Progenitor cell of endocrine pancreas (in vitro differentiated cells): ENCODE results near the gene DDX5. TPM values are rescaled to one million over a fixed set of nuclear protein-coding genes. Genes with fewer than 3 reads are reported as not detected.

ENCODE experiments used
- DNase-seq: peaks from one replicate; pipeline ENCODE4 v3.0.0; 2021; ENCODE audit warnings: low spot score; ENCODE audit not compliant: unreplicated experiment
- H3K27ac Mint-ChIP-seq: 2 replicates; pipeline ENCODE4 v1.8.0; 2021; ENCODE audit warnings: mild to moderate bottlenecking, moderate library complexity, mixed read lengths
- H3K27me3 Mint-ChIP-seq: 2 replicates; pipeline ENCODE4 v1.8.0; 2021; ENCODE audit warnings: mixed read lengths
- H3K36me3 Mint-ChIP-seq: 2 replicates; pipeline ENCODE4 v1.8.0; 2022; ENCODE audit warnings: mixed read lengths; ENCODE audit not compliant: insufficient read depth
- H3K4me1 Mint-ChIP-seq: 2 replicates; pipeline ENCODE4 v1.8.0; 2021; ENCODE audit warnings: low read depth, mixed read lengths
- H3K4me3 Mint-ChIP-seq: 2 replicates; pipeline ENCODE4 v1.8.0; 2021; ENCODE audit warnings: low read depth, mild to moderate bottlenecking, moderate library complexity, mixed read lengths
- H3K9me3 Mint-ChIP-seq: 2 replicates; pipeline ENCODE4 v1.8.0; 2021; ENCODE audit warnings: low read depth, mixed read lengths
- total RNA-seq: library from RNA; stranded (reverse); gene quantifications from 2 replicates; pipeline ENCODE4 v1.2.1, GENCODE V29; 2021
- TF ChIP-seq, protein P1 (sequence below): fragments of 200-600 bp; sonication (generic); IDR thresholded peaks from one replicate; pipeline ENCODE4 v1.5.0; 2021; ENCODE audit warnings: antibody characterized with exemption, mild to moderate bottlenecking; ENCODE audit not compliant: unreplicated experiment

Gene DDX5
- total RNA-seq, 1 donor from 2014 or later: 925 TPM

DNA sequence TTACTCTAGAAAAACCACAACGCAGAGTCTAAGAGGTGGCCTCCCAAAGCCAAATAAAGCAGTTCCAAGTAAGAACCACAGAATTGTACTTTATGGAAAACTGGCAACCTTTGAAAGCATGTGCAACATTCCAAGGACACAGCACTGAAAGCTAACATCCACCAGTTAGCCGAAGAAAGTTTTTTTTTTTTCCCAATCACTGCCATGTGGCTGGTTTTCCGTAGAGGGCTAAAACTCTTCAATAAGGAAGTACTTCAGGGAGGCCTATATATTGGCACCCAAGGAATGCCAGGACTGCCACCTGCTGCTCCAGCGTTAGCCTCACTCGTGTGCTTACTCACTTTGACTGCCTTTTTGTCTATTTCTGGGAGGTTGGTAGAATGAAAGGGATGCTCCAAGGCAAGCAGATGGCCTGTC lies 25.9 kb upstream of the DDX5 start:
- TF ChIP-seq, protein P1, sequence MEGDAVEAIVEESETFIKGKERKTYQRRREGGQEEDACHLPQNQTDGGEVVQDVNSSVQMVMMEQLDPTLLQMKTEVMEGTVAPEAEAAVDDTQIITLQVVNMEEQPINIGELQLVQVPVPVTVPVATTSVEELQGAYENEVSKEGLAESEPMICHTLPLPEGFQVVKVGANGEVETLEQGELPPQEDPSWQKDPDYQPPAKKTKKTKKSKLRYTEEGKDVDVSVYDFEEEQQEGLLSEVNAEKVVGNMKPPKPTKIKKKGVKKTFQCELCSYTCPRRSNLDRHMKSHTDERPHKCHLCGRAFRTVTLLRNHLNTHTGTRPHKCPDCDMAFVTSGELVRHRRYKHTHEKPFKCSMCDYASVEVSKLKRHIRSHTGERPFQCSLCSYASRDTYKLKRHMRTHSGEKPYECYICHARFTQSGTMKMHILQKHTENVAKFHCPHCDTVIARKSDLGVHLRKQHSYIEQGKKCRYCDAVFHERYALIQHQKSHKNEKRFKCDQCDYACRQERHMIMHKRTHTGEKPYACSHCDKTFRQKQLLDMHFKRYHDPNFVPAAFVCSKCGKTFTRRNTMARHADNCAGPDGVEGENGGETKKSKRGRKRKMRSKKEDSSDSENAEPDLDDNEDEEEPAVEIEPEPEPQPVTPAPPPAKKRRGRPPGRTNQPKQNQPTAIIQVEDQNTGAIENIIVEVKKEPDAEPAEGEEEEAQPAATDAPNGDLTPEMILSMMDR: no peak
- peaks cover 25% of the 10 kb centered on the region for H3K36me3 Mint-ChIP-seq
- H3K4me3 Mint-ChIP-seq: no peak overlapping the region
- no peak for DNase-seq
- no peak overlapping the region for H3K27ac Mint-ChIP-seq
- no peaks in the 10 kb centered on the region for H3K9me3 Mint-ChIP-seq
- H3K4me1 Mint-ChIP-seq: no peaks in the 10 kb centered on the region
- no peaks in the 10 kb centered on the region for H3K27me3 Mint-ChIP-seq

DNA sequence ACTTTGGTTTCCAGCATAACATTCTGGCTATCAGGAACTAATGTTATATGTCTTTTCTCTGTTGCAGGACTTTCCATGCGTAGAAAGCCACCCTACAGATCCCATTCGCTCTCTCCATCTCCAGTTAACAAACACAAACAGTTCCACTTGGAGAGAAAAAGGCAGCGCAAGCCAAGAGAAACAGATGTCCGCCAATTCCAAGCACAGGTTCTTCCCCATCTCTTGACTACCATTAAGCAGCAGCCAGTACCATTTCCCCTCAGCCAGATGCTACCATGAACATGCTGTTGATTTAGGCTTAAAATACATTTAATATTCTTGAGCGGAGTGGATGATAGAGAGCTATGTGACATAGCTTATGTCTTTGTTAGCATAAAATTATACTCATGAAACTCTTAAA lies 23.1 kb upstream of the DDX5 start:
- Mint-ChIP-seq H3K4me1 (no peaks in the 10 kb centered on the region), H3K9me3 (no peaks in the 10 kb centered on the region), H3K27me3 (no peaks in the 10 kb centered on the region), H3K27ac (no peak overlapping the region), H3K36me3 (peaks cover 27% of the 10 kb centered on the region), H3K4me3 (no peak overlapping the region)
- TF ChIP-seq, protein P1: no peak
- DNase-seq: no peak

GRCh38 chr17:64527914-64528313 lies 21.8 kb upstream of the DDX5 start:
- H3K36me3 Mint-ChIP-seq: peaks cover 32% of the 10 kb centered on the region
- H3K4me3 Mint-ChIP-seq: no peak overlapping the region
- TF ChIP-seq, protein P1: no peak
- no peaks in the 10 kb centered on the region for H3K27me3 Mint-ChIP-seq
- no peaks in the 10 kb centered on the region for H3K9me3 Mint-ChIP-seq
- no peak for DNase-seq
- H3K27ac Mint-ChIP-seq: no peak overlapping the region
- no peaks in the 10 kb centered on the region for H3K4me1 Mint-ChIP-seq

GRCh38 chr17:64520359-64520758 lies 14.3 kb upstream of the DDX5 start:
- peaks cover 21% of the 10 kb centered on the region for H3K36me3 Mint-ChIP-seq

DNA sequence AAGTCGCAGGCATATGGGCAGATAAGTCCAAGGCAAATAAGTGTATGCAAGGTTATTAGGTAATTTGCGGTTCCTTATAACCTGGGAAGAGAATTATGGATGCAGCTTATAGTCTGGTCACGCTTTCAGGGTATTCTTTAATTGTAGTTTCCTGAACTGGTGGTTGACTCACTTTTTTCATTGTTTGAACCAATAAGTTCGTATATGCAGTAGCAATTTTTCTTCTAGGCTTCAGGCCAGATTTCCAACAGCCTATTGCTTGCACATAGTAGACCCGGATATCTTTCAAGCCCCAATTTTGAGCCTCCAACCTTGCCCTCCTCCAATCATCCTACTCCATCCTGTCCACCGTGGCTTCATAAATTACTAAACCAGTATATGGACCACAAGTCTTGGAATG lies 13.5 kb upstream of the DDX5 start:
- H3K36me3 Mint-ChIP-seq: peaks cover 22% of the 10 kb centered on the region

More at GRCh38 chr17:64520359-64520758, 14.3 kb upstream of the DDX5 start:
- no peaks in the 10 kb centered on the region for H3K9me3 Mint-ChIP-seq
- H3K27ac Mint-ChIP-seq: no peak overlapping the region
- TF ChIP-seq, protein P1: no peak
- H3K4me1 Mint-ChIP-seq: no peaks in the 10 kb centered on the region
- H3K27me3 Mint-ChIP-seq: no peaks in the 10 kb centered on the region
- DNase-seq: no peak
- H3K4me3 Mint-ChIP-seq: no peak overlapping the region

More for the DNA sequence above, 13.5 kb upstream of the DDX5 start:
- Mint-ChIP-seq H3K4me1 (no peaks in the 10 kb centered on the region), H3K27me3 (no peaks in the 10 kb centered on the region), H3K27ac (no peak overlapping the region), H3K4me3 (no peak overlapping the region), H3K9me3 (no peaks in the 10 kb centered on the region)
- DNase-seq: no peak
- TF ChIP-seq, protein P1: no peak
